Lower lobe of right lung (tissue), 2 donors: ENCODE results near the gene RNF32. TPM values are rescaled to one million over a fixed set of nuclear protein-coding genes. Genes with fewer than 3 reads are reported as not detected.
"Not testable (repeated sequence)": the region's sequence is repeated elsewhere in the genome, so short reads cannot be mapped to it uniquely, and the experiment has no call there.

ENCODE experiments used
- ATAC-seq, 2 donors: fragments of 200-7000 bp; cut with Tn5 transposase; one replicate each; pipeline ENCODE4 v1.9.1; 2020 to 2022; ENCODE audit warnings: mild to moderate bottlenecking in 2 of 2, moderate library complexity in 2 of 2
- DNase-seq: peaks from one replicate; pipeline ENCODE4 v3.0.0-alpha.2; 2020
- H3K27ac ChIP-seq: fragments of 200-600 bp; one replicate; pipeline ENCODE4 v1.8.0; 2022
- H3K27me3 ChIP-seq: fragments of 200-600 bp; one replicate; pipeline ENCODE4 v1.8.0; 2022; ENCODE audit warnings: low read depth
- H3K36me3 ChIP-seq: fragments of 200-600 bp; one replicate; pipeline ENCODE4 v1.8.0; 2022; ENCODE audit warnings: mild to moderate bottlenecking
- H3K4me1 ChIP-seq: fragments of 200-600 bp; one replicate; pipeline ENCODE4 v1.8.0; 2022
- H3K4me3 ChIP-seq: fragments of 200-600 bp; one replicate; pipeline ENCODE4 v1.8.0; 2022; ENCODE audit warnings: mild to moderate bottlenecking
- H3K9me3 ChIP-seq: fragments of 200-600 bp; one replicate; pipeline ENCODE4 v1.8.0; 2022
- CTCF ChIP-seq: fragments of 200-600 bp; IDR thresholded peaks from one replicate; pipeline ENCODE4 v1.8.0; 2022; ENCODE audit warnings: antibody characterized with exemption, mild to moderate bottlenecking
- intact Hi-C: fragments of 100-400 bp; cut with DNase I; formaldehyde crosslinking; loops from one replicate; pipeline ENCODE4 v1.11.0; 2022
- total RNA-seq: library from RNA; stranded (reverse); fragmentation: NEBNext Ultra II Directional; extraction: Animal tissue kit (Norgen Biotek cat#: 25700); gene quantifications from one replicate; pipeline ENCODE4 v1.2.1, GENCODE V29; 2021
- donor health status: DM: no; HTN: yes; CAD: no; lungs with severe emphysema.

Gene RNF32
- total RNA-seq, 1 donor from 2014 or later = 3.0 TPM

- no peaks in the 10 kb centered on the region for H3K9me3 ChIP-seq
- peak; percentile 58 for DNase-seq
- no peaks in the 10 kb centered on the region for H3K36me3 ChIP-seq
- H3K27ac ChIP-seq = peak overlapping the region; percentile 88
- peaks cover 12% of the 10 kb centered on the region for H3K4me1 ChIP-seq
- intact Hi-C loops = no loop called here
- peak overlapping the region; percentile 85 for H3K4me3 ChIP-seq
- H3K27me3 ChIP-seq = no peaks in the 10 kb centered on the region
- peak; percentile 2 to 8 for ATAC-seq
- TF ChIP-seq CTCF = peak; percentile 2
Observed at GRCh38 chr7:156639426-156640256, 933 bp upstream of the RNF32 start.

GRCh38 chr7:156640949-156641485 lies 443 bp downstream of the RNF32 start:
- no peaks in the 10 kb centered on the region for H3K36me3 ChIP-seq
- peaks cover 12% of the 10 kb centered on the region for H3K4me1 ChIP-seq
- no peak for TF ChIP-seq CTCF
- peak overlapping the region; percentile 85 for H3K4me3 ChIP-seq
- peak overlapping the region; percentile 88 for H3K27ac ChIP-seq
- intact Hi-C loops = no loop called here
- DNase-seq (peak; percentile 65), ATAC-seq (peak; percentile 58 to 70)
- H3K9me3 ChIP-seq = no peaks in the 10 kb centered on the region
- no peaks in the 10 kb centered on the region for H3K27me3 ChIP-seq

GRCh38 chr7:156642306-156643045 lies 1.9 kb downstream of the RNF32 start:
- intact Hi-C loops = no loop called here
- TF ChIP-seq CTCF = no peak
- no peak for DNase-seq
- no peaks in the 10 kb centered on the region for H3K27me3 ChIP-seq
- ATAC-seq = no peak
- no peaks in the 10 kb centered on the region for H3K9me3 ChIP-seq
- no peak overlapping the region for H3K27ac ChIP-seq
- H3K36me3 ChIP-seq = no peaks in the 10 kb centered on the region
- H3K4me3 ChIP-seq = no peak overlapping the region
- peaks cover 12% of the 10 kb centered on the region for H3K4me1 ChIP-seq

DNA sequence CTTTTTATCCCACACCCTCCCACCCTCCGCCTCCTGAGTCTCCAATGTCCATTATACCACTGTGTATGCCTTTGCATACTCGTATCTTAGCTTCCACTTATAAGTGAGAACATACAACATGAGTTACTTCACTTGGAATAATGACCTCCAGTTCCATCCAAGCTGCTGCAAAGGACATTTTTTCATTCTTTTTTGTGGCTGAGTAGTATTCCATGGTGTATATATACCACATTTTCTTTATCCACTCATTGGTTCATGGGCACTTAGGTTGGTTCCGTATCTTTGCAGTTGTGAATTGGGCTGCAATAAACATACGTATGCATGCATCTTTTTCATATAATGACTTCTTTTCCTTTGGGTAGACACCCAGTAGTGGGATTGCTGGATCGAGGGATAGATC lies 6.8 kb downstream of the RNF32 start:
- H3K27ac ChIP-seq, ATAC-seq, intact Hi-C loops: not testable (repeated sequence)

GRCh38 chr7:156650042-156650441 lies 9.5 kb downstream of the RNF32 start:
- intact Hi-C loops = no loop called here
- DNase-seq (no peak), ATAC-seq (peak; percentile 77 to 83)
- H3K27me3 ChIP-seq = no peaks in the 10 kb centered on the region
- no peaks in the 10 kb centered on the region for H3K9me3 ChIP-seq
- peak; percentile 31 for TF ChIP-seq CTCF
- H3K4me1 ChIP-seq = no peaks in the 10 kb centered on the region
- H3K36me3 ChIP-seq = no peaks in the 10 kb centered on the region
- H3K4me3 ChIP-seq = no peak overlapping the region
- no peak overlapping the region for H3K27ac ChIP-seq

More for the DNA sequence above, 6.8 kb downstream of the RNF32 start:
- not testable (repeated sequence) for H3K4me1 ChIP-seq, H3K4me3 ChIP-seq, H3K9me3 ChIP-seq, H3K36me3 ChIP-seq, H3K27me3 ChIP-seq, DNase-seq
